KG1 (cell line): ENCODE data around the gene G3BP2.

ENCODE experiments used
- DNase-seq: peaks from one replicate; lab custom pipeline; 2025; lab: John Stamatoyannopoulos, UW

The G3BP2 gene

GRCh38 chr4:75637827-75638226 lies 35.4 kb downstream of the G3BP2 start:
- DNase-seq: no peak

DNA sequence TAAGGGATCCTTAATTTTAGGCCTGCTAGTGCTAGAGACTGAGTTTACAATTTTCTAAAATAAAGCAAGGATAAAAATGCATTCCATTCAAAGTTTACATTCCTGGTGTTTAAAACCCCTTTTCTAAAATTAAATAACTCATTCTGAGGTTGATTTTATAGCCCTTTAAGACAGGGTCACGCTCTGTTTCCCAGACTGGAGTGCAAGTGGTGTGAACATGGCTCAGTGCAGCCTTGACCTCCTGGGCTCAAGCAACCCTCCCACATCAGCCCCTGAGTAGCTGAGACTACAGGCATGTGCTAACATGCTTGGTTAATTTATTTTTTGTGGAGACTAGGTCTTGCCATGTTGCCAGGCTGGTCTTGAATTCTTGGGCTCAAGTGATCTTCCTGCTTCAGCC lies 36.0 kb downstream of the G3BP2 start:
- no peak for DNase-seq

DNA sequence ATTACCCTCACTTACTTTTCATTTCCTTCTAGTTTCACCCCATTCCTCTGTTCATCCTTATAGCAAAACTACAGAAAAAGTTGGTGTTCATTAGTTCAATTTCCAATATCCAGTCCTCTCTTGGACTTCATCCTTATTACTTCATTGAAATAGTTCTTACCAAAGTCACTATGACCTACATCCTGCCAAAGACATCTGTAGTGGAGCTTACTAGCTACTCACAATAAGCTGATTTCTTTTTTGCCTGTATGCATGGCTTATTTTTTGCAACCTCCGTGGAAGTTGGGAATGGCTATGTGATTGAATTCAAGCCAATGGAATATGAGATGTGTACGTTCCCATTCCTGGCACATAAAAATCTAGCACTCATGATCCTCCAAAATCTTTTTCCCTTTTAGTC lies 38.3 kb downstream of the G3BP2 start:
- no peak for DNase-seq

- DNase-seq: no peak
Observed at GRCh38 chr4:75634281-75634680, 38.9 kb downstream of the G3BP2 start.

- no peak for DNase-seq
Observed at GRCh38 chr4:75633846-75634245, 39.4 kb downstream of the G3BP2 start.

DNA sequence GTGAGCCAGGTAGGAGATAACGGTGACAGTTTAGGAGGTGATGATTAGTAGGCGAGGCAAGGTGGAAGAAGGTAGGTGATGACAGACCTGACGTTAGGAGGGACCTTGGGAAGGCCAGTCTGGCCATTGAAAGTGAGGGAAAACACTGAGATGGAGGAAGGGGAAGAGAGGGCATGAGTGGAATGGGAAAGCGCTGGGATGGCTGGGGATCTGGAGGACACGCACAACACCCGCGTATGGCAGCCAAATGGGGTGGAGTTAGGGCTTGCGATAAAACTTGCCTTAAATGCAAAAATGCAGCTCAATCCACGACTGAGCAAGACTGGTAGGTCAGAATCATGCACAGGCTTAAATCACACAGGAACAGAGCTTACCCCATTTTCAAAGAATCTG lies 42.3 kb downstream of the G3BP2 start:
- DNase-seq: no peak

DNA sequence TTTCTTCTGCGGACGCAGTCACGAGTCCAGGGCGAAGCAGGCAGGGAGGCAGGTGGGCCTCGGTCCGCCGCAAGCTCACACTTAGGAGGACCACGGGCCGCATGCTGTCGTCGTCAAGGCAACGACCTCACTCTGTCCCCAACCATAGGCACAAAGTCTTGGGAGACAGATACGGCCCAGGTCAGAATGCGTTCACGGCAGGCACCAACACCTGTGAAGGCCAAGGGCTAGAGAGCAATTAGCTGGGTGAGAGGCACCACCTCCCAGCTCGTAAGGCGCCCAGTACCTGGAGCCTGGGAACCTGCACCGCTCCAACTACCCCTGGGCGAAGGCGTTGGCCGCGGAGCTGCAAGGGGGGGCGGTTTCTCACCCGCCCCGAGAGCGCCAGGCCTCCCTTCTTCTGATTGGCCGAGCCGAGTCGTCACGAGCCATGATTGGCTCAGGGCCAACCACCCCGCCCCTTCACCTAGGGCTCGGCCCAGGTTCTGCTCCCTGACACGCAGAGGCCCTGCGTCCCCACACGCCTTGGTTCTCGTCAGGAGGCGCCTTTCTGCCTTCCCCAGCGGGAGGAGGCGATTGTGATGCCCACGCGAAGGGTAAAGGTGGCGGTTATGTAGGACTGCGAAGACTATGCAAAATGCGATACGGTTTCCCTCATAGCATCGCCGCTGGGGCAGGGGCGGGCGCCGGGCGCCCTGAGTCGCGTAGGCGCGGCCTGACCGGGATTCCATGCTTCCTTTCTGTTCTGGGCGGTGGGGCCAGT lies 42.9 kb downstream of the G3BP2 start, which contains the start of gene CDKL2:
CDKL2 (minus strand) TSS at position 355 of the 763 bp plus-strand sequence. CDS start 4,540 bp downstream, outside the sequence.
- no peak for DNase-seq

DNA sequence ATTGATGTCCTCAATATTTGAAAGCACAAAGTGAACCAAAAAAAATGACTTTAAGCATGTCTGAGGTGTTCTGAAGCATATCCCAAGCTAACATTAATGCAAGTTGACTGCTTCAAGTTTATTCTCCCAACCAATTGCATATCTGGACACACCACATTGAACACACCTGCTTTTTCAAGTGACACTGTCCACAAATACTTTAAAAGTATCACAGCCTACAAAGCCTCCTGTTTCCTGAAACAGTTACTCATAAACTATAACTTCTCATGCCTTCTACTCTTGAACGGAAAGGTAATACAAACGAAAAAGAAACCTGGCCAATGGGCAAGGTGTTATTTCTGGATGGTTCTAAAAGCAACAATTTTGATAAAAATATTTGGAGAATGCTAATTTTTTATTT lies 44.0 kb downstream of the G3BP2 start:
- no peak for DNase-seq

GRCh38 chr4:75623026-75623425 lies 50.2 kb downstream of the G3BP2 start:
- no peak for DNase-seq

- DNase-seq: no peak
Observed at GRCh38 chr4:75621715-75622114, 51.5 kb downstream of the G3BP2 start.

- no peak for DNase-seq
Observed at GRCh38 chr4:75612306-75612705, 60.9 kb downstream of the G3BP2 start.

DNA sequence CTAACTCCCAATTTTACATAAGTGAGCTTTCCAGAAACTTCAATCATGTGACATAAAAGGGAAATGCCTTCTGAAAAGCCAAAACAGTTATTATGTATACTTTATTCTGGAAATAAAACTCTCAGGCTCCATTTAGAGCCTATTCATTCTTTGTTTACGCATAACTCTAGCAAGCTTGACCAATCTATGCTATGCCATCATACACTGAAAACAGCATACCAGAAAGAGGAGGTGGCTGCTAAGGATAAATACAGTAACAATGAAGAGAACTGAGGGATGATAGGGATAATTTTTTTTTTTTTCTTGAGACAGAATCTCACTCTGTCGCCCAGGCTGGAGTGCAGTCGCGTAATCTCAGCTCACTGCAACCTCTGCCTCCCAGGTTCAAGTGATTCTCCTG lies 67.3 kb downstream of the G3BP2 start:
- DNase-seq: no peak

DNA sequence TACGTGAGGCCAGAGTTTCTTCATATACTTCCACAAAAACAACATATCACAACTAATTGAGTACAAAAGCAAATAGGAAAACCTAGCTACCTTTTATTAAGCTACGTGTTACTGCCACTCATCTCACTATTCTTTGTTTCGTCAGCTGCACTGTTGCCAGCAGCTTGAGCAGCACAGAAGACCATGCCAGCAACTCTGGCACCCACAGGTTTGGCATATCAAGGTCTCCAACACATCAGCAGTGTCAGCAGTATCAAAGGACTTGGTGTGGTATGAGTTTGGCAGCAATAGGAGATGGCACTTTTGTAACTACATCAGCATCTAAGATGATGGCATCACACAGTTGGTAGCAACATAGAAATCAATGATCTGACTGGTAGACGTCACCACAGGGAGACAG lies 73.6 kb downstream of the G3BP2 start:
- DNase-seq: no peak

- DNase-seq: no peak
Observed at GRCh38 chr4:75598390-75598789, 74.8 kb downstream of the G3BP2 start.

DNA sequence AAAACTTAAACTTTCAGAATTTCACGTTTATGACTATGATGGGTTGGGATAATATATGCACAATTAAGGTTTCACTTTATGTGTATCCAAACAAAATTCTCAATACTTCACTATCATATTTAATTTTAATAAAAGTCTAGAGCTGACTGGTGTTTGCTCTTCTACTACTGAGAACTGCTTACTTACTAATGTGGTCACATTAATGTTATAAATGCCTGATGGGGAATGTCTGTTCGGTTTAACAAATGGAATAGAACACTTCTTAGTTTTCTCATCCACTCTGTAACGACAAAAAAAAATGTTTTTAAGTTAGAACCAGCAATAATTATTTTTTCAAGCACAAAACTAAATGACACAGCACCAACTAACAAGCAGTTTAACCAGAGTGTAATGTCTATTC lies 77.2 kb downstream of the G3BP2 start:
- DNase-seq: no peak

- DNase-seq: no peak
Observed at GRCh38 chr4:75593393-75593792, 79.8 kb downstream of the G3BP2 start.
